Measurements from ENCODE around the gene BBX. TPM values are rescaled to one million over a fixed set of nuclear protein-coding genes. Genes with fewer than 3 reads are reported as not detected.

The BBX gene
- polyA plus RNA-seq, result 112 TPM

DNA sequence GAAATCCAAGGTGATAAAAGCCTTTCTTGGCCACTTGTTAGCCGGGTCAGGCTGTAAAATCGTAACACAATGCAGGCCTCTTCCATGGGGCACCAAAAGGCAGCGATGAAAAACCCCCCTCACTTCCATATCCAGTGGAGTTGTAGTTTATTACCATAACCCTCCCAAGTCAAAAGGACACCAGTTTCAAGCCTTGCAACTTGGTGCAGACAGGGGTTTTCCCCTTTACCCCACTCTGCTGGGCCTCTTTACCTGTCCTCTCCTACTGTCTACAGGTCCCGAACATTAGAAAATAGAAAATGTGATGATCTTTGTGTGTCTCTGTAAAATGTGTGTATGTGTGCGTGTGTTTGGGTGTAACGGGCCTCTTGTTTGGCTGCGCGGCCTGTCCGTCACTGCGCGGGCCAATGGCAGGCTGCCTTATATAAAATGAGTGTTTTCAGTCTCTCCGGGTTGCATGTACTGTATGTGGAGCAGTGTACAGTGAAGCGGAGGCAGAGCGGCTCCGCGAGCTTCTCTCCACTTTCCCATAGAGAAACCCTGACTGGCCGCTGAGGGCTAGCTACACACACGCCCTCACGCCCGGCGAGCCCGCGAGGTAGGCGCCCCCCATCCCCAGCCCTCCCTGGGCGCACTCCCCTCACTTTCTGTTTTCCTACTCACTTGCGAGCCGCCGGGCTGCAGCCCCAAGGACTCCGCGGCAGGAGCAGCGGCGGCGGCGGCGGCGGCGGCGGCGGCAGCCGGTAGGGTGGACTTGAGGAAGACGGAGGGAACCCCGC is at the start of gene BBX:
Gene BBX (plus strand): TSS at position 453 of the 779 bp plus-strand sequence. CDS start 187,499 bp downstream, outside the sequence.
- H3K27ac Mint-ChIP-seq, result peak within 1 kb of the TSS; percentile 83 to 98 (median 97)

DNA sequence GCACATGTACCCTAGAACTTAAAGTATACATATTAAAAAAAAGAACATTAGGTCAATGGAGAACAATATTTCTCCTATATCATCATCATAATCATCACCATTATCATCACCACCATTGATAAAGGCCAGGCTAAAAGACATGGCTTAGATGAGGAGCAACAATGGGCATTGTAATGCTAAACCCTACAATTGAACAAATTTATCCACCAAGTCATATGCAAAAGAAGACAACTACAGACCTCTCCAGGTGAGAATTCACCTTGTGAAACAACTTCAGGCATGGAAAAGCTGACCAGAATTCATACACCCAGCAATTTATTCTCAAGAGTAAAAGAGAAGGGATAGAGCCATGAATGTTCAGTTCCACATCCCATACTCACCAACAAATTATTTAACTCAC is 46.3 kb upstream of the BBX start:
- H3K4me3 Mint-ChIP-seq, result no peak overlapping the region
- H3K27me3 Mint-ChIP-seq, result peaks cover 6% of the 10 kb centered on the region
- peaks cover 3% of the 10 kb centered on the region for H3K36me3 Mint-ChIP-seq
- peak overlapping the region in 1 of 3 donors; percentile 21 for H3K27ac Mint-ChIP-seq
- H3K9me3 Mint-ChIP-seq, result peaks cover 5 to 9% (median 7%) of the 10 kb centered on the region in 3 donors
- no peaks in the 10 kb centered on the region for H3K4me1 Mint-ChIP-seq

More for the DNA sequence above, at the start of gene BBX:
- Mint-ChIP-seq H3K4me1 (peaks cover 12 to 25% (median 25%) of the 10 kb centered on the region in 3 donors), H3K4me3 (peak within 1 kb of the TSS; percentile 93 to 100 (median 98)), H3K9me3 (no peaks in the 10 kb centered on the region), H3K36me3 (no peaks in the 10 kb centered on the region), H3K27me3 (peaks cover 1% of the 10 kb centered on the region)

GRCh38 chr3:107487490-107487889 is 35.3 kb upstream of the BBX start:
- Mint-ChIP-seq H3K27me3 (no peaks in the 10 kb centered on the region), H3K4me3 (no peak overlapping the region), H3K4me1 (no peaks in the 10 kb centered on the region), H3K27ac (no peak overlapping the region), H3K9me3 (no peaks in the 10 kb centered on the region), H3K36me3 (no peaks in the 10 kb centered on the region)

GRCh38 chr3:107488942-107489341 is 33.8 kb upstream of the BBX start:
- no peaks in the 10 kb centered on the region for H3K4me1 Mint-ChIP-seq
- no peaks in the 10 kb centered on the region for H3K9me3 Mint-ChIP-seq
- H3K36me3 Mint-ChIP-seq, result no peaks in the 10 kb centered on the region
- H3K27me3 Mint-ChIP-seq, result peaks cover 2% of the 10 kb centered on the region
- H3K27ac Mint-ChIP-seq, result peak overlapping the region in 1 of 3 donors; percentile 14
- H3K4me3 Mint-ChIP-seq, result no peak overlapping the region

DNA sequence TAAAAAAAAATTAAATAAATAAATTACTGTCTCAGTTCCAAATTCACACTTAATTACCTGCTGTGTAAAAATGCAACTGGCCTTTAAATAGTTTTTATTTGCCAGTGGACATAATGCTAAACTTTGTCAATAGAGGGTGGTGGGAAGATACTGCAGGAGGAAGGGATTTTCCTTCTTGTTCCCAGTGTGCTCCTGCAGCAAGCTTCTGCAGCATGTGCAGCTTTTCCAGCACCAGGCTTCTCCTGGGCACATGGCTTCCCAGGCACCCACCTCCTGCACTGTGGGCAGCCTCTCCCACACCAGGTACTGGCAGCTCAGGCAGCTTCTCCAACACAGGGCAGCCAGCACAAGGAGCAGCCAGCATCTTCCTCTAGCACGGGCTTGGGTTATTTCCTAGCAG is 29.6 kb upstream of the BBX start:
- Mint-ChIP-seq H3K9me3 (no peaks in the 10 kb centered on the region), H3K27me3 (peaks cover 8% of the 10 kb centered on the region), H3K36me3 (no peaks in the 10 kb centered on the region), H3K4me1 (no peaks in the 10 kb centered on the region), H3K27ac (no peak overlapping the region), H3K4me3 (no peak overlapping the region)

DNA sequence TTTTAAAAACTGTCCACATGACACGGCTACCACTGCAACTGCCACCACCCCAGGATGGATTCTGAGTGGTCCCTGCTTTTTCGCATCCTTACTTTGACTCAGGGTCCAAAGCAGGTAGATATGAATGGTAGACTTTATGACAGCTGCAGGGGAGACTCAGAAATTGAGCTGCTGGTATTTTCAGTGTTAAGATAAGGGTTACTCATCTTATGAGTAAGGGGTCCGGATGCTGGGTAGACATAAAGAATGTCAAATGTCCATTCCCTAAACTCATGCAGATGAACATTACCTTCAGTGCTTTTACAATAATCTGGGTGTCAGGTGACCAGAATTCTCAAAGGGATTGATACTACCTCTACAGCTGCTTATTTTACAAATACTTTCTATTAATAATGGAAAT is 25.9 kb upstream of the BBX start:
- Mint-ChIP-seq H3K27me3 (peaks cover 10% of the 10 kb centered on the region), H3K27ac (no peak overlapping the region), H3K4me1 (no peaks in the 10 kb centered on the region), H3K9me3 (no peaks in the 10 kb centered on the region), H3K36me3 (no peaks in the 10 kb centered on the region), H3K4me3 (no peak overlapping the region)

- H3K4me1 Mint-ChIP-seq, result no peaks in the 10 kb centered on the region
- H3K36me3 Mint-ChIP-seq, result no peaks in the 10 kb centered on the region
- H3K27me3 Mint-ChIP-seq, result peaks cover 9% of the 10 kb centered on the region
- no peak overlapping the region for H3K27ac Mint-ChIP-seq
- no peak overlapping the region for H3K4me3 Mint-ChIP-seq
- no peaks in the 10 kb centered on the region for H3K9me3 Mint-ChIP-seq
Observed at GRCh38 chr3:107498646-107499045, 24.1 kb upstream of the BBX start.

GRCh38 chr3:107506458-107506857 is 16.3 kb upstream of the BBX start:
- peaks cover 3% of the 10 kb centered on the region for H3K27me3 Mint-ChIP-seq
- no peaks in the 10 kb centered on the region for H3K4me1 Mint-ChIP-seq
- H3K36me3 Mint-ChIP-seq, result peaks cover 3% of the 10 kb centered on the region
- no peaks in the 10 kb centered on the region for H3K9me3 Mint-ChIP-seq
- no peak overlapping the region for H3K4me3 Mint-ChIP-seq
- no peak overlapping the region for H3K27ac Mint-ChIP-seq

- peaks cover 3% of the 10 kb centered on the region for H3K27me3 Mint-ChIP-seq
- H3K9me3 Mint-ChIP-seq, result no peaks in the 10 kb centered on the region
- peaks cover 3% of the 10 kb centered on the region for H3K36me3 Mint-ChIP-seq
- no peaks in the 10 kb centered on the region for H3K4me1 Mint-ChIP-seq
- no peak overlapping the region for H3K4me3 Mint-ChIP-seq
- no peak overlapping the region for H3K27ac Mint-ChIP-seq
Observed at GRCh38 chr3:107508331-107508730, 14.4 kb upstream of the BBX start.

DNA sequence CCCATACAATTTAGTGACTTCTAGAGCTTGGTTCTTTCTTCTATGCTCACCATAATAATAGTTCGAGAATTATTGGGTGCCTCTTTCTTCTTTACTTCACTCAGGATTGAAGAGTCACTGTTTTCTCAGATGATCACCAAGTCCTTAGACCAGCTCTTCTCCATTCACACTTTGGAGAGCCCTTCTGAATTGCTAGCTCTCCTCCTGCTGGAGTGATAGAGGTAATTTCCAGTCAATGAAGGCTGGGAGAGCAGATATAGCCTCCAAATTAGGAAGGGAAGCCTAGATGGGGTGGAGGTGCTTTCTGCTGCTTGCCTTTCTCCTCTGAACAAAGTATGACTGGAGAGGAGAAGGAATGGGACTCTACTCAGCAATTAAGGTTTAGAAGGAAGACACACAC is 10.7 kb upstream of the BBX start:
- H3K9me3 Mint-ChIP-seq, result no peaks in the 10 kb centered on the region
- peaks cover 3% of the 10 kb centered on the region for H3K36me3 Mint-ChIP-seq
- no peak overlapping the region for H3K4me3 Mint-ChIP-seq
- peaks cover 4% of the 10 kb centered on the region for H3K27me3 Mint-ChIP-seq
- peaks cover 0 to 2% (median 1%) of the 10 kb centered on the region in 3 donors for H3K4me1 Mint-ChIP-seq
- peak overlapping the region in 1 of 3 donors; percentile 25 for H3K27ac Mint-ChIP-seq

DNA sequence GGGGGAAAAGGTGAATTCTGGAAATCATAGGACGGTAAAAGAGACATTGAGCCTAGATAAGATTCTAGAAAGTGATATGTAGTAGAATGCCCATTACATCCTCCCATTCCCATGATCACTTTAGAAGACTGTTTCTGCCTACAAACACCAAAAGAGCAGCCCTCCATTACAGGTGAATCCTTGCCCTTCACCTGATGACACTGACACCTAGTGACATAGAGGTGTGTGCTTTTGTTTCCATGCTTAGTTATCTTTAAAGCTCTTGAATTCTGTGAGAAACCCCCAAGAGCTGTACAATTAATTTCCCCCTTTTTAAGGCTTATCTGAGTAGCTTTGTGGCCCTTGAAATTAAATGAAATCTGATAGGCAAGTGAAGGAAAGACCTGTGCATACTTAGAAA is 8.3 kb upstream of the BBX start:
- H3K4me3 Mint-ChIP-seq, result no peak overlapping the region
- H3K36me3 Mint-ChIP-seq, result no peaks in the 10 kb centered on the region
- no peak overlapping the region for H3K27ac Mint-ChIP-seq
- no peaks in the 10 kb centered on the region for H3K9me3 Mint-ChIP-seq
- peaks cover 8% of the 10 kb centered on the region for H3K27me3 Mint-ChIP-seq
- peaks cover 0 to 2% (median 1%) of the 10 kb centered on the region in 3 donors for H3K4me1 Mint-ChIP-seq

DNA sequence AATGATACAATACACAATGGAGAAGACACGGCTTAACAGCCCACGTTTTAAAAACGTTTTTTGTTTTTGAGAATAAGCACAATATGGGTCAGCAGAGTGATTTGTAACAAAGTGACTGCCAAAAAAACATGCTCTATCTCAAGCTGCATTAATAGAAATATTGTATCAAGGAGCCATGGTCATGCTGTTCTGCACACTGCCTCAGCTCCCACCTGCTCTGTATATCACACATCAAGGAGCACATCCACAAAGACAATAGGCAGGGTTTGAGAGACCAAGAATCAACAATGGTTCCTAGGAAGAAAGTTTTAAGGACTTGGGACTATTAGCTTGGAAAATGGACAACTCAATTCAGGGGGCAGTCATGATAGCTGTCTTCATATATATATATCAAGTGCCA is 6.3 kb upstream of the BBX start:
- Mint-ChIP-seq H3K4me1 (peaks cover 3% of the 10 kb centered on the region in 3 donors), H3K36me3 (no peaks in the 10 kb centered on the region), H3K4me3 (no peak overlapping the region), H3K27me3 (peaks cover 6% of the 10 kb centered on the region), H3K27ac (no peak overlapping the region), H3K9me3 (no peaks in the 10 kb centered on the region)

- Mint-ChIP-seq H3K9me3 (no peaks in the 10 kb centered on the region), H3K36me3 (no peaks in the 10 kb centered on the region), H3K27me3 (peaks cover 6% of the 10 kb centered on the region), H3K27ac (no peak overlapping the region), H3K4me1 (peaks cover 8 to 12% (median 12%) of the 10 kb centered on the region in 3 donors), H3K4me3 (no peak overlapping the region)
Observed at GRCh38 chr3:107520535-107520934, 2.2 kb upstream of the BBX start.

- no peaks in the 10 kb centered on the region for H3K36me3 Mint-ChIP-seq
- peaks cover 12 to 18% (median 14%) of the 10 kb centered on the region in 3 donors for H3K4me1 Mint-ChIP-seq
- peak overlapping the region; percentile 27 to 44 (median 43) for H3K27ac Mint-ChIP-seq
- H3K4me3 Mint-ChIP-seq, result peak overlapping the region in 3 of 4 donors; percentile 13 to 65 (median 40)
- peaks cover 6% of the 10 kb centered on the region for H3K27me3 Mint-ChIP-seq
- H3K9me3 Mint-ChIP-seq, result no peaks in the 10 kb centered on the region
Observed at GRCh38 chr3:107521469-107522059, 1.2 kb upstream of the BBX start.

DNA sequence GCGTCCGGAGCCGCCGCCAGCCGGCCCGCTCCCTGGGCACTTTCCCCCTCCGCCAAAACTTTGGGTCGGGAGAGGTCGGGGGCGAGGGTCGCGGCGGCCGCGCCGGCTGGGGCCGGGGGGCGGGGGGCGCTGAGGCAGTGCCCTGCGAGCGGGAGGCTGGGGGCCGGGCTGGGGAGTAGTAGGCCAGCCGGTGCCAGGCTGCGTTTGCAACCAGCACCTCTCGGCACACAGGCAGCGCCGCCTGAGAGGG is 452 bp downstream of the BBX start:
- Mint-ChIP-seq H3K27me3 (peaks cover 1% of the 10 kb centered on the region), H3K4me1 (peaks cover 12 to 29% (median 27%) of the 10 kb centered on the region in 3 donors), H3K27ac (peak overlapping the region; percentile 83 to 98 (median 93)), H3K36me3 (no peaks in the 10 kb centered on the region), H3K9me3 (no peaks in the 10 kb centered on the region), H3K4me3 (peak overlapping the region; percentile 93 to 100 (median 98))
